AG08396 (cell line): ENCODE measurements around the gene HSF5.
"Not testable (repeated sequence)": the region's sequence is repeated elsewhere in the genome, so short reads cannot be mapped to it uniquely, and the experiment has no call there.

Experiments used
- DNase-seq: peaks from one replicate; pipeline ENCODE4 v3.0.0; 2012; ENCODE audit warnings: low spot score, mixed read lengths

Gene HSF5

DNA sequence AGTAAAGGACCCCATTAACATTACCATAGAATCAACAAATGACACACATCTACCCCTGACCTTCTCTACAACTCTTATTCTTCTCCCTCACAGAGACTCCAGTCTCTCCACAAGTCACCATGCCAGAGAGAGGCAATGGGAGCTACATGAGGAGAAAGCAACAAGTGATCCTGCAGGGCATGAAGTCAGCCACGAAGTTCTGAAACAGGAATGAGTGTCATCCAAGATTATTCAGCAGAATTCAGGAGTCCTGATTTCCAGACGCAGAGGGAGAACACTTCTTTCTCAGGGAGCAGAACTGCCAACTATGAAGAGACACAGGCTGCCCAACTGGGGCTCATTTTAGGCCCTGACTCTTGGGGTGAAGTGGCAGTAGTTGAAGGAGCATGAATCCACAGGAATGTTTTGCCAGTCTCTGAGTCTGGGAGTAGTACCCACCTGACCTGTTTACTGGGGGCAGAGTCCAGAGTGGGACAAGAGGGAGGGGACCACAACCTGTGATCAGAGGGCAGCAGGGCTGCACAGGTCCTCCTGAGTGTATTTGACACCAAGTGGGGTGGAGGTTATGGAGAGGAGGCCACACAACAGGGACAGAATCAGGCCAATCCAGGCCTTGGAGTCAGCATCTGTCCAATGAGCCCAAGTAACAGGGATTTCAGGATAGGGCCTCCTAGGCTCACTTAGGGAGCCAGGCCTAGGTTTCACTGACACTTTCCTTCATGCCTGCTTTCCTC lies 28.6 kb upstream of the HSF5 start:
- no peak for DNase-seq

DNA sequence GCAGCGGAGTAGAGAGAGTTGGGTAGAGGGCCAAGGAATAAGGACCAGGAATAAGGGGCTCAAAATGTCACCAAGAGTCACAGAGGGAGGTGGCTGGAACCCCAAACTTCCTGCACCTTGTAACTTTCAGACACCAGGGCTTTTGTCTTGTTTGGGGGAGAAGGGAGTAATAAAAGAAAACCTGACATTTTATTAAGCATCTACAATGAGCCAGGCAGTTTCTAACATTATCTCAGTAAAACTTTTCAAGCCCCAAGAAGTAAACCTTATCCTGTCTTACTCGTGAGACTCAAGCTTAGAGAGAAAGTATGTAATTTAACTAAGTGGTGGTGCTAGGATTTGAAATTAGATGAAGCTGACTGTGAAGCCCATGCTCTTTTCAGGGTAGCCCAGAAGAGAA lies 27.1 kb upstream of the HSF5 start:
- no peak for DNase-seq

DNA sequence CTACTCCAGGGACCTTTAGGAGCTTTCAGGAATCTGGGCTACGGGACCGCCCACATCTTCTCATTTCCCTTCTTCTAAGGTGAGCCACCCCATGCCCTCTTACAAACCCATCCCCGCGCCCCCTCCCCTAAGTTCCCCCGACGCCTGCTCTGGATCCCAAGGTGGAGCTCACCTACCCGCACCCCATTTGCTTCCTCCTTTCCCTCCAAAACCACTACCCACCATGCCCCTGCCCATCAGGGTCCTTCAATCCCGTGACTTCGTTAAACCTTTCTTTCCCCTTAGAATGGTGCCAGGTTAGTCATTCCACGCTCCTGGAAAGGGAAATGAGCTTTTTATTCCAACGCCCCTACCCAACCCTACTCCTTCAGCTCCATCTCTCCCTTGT lies 26.6 kb upstream of the HSF5 start:
- no peak for DNase-seq

DNA sequence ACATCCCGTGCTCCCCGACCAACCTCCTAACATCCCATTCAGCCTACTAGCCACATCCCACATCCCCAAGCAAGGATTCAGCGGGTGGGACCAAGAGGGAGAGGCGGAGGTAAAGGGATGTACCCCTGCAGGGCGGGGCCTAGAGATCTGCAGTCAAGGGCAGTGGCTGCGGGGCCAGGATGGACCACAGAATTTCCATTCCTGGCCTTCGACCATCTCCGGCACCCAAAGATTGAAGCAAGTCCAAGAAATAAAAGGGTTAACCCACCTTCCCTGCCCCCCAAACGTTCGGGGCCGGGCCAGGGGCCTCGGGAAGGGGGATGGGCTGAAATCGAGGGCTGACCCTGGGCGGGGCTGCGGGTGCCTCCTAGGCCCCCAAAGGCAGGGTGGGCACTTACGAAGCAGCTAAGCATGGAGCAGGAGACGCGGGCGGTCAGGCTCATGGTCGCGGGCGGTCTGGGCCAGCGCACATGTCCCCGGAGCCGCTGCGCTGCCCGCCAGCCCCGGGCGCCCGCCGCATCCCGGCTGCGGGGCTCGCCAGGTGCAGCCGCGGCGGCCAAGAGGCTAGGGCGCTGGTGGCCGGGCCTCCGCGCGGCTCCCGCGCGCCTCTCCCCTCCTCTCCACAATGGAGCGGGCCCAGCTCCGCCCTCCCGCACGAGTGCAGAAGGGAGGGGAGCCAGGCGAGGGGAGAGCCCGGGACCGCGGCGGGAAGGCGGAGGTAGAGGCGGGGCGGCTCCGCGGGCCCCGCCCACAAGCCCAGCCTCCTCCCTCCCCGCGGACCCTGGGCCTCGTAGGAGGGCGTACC lies 26.0 kb upstream of the HSF5 start, which contains the start of gene MTMR4:
MTMR4 (minus strand) TSS at position 674 of the 805 bp plus-strand sequence; CDS start at position 443, 231 bp downstream.
- DNase-seq = peak; percentile 95

DNA sequence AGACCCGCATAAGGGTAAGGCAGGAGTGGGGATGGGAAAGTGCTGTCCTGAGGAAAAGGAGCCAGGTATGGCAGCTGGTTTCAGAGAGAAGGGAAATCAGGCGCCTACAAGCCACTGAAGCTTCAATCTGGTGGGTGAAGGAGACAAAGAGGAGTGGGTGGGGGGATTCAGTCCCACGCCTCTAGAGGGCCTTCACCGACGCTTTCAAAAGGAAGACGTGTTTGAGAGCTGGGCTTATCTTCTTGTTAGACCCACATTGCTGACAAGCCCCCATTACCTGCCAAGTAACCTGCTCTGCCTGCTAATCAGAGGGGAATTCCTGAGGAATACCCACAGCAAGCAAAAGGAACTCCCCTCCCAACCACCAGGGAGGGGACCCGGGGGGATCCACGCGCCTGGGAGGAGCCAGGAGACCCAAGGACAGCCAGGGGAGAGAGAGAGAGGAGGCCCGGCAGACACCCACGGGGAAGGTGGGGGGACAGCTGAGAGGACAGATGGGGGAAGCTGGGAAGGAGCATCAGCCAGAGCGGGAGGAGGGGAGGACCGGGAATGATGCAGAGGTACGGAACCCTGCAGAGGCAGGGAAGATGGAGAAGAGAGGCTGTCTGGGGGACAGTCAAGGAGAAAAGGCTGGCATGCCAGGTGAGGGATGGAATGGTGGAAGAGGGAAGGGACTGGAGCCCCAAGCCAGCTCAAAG lies 25.2 kb upstream of the HSF5 start:
- DNase-seq = no peak

DNA sequence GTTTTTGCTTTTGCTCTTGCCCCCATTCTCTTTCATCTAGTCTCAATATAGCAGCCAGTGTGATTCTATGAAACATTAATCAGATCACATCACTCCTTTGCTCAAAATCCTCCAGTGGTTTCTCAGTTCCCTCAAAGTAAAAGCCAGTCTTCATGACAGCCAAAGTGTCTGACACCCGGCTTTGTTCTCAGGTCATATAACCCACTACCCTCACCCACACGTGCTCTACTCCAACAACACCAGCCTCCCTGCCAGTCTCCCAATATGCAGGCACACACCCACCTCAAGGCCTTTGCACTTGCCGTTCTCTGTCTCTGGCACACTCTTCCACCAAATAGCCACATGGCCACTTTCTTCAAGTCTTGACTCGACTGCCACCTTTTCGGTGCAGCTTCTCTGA lies 21.9 kb upstream of the HSF5 start:
- DNase-seq = no peak

DNA sequence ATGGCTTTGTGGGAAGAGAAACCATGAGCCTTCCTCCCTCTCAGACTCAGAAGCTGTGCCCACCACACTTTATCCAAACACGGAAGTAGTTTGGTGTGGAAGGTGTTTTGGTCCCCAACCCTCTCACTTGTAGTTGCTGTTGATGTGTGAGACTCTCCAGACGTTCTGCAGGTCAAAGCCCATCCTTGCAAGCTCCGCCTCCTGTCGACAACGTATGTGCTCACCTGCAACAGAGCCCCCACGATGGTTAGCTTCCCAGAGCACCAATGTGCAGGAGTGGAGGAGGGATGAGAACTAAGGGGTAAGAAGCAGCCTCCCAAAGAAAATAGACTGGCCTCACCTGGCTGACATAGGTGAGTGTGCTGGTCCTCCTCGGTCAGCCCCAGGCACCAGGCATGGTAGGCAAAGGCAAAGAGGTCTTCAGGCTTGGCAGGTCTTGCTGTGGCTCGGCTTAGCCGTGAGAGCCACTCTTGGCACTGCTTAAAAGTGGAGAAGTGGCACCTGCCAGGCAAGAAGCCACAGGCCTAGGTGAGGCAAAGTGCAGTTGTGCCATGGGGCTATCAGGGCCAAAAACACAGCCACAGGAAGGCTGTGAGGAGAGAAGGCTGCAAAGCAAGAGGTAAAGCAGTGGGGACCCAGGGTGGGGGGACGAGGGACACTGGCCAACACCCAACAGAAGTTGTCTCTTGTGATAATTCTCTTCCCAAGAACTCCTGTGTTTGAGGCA lies 20.3 kb upstream of the HSF5 start:
- no peak for DNase-seq

DNA sequence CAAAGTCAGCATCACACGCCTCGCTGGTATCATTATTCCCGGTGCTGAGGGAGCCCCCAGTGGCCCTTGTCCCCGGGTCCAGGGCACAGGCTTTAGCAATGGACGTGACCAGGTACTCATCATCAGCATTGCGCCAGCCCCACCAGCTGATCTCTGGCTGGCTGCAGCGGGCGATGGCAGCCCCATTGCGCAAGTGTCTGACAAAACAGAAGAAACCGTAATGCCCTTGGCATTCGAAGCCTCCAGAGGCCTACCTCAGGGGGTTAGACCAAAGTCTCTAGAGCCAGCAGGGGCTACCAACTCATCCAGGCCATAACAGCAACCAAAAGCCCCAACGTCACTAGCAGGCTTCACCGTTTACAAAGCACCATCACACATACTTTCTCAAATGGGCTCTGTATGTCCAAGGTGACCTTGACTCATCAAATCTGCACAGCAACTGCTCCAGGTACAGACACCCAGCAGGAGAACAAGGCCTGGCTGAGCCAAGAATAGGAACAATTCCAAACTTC lies 19.0 kb upstream of the HSF5 start:
- DNase-seq = no peak

DNA sequence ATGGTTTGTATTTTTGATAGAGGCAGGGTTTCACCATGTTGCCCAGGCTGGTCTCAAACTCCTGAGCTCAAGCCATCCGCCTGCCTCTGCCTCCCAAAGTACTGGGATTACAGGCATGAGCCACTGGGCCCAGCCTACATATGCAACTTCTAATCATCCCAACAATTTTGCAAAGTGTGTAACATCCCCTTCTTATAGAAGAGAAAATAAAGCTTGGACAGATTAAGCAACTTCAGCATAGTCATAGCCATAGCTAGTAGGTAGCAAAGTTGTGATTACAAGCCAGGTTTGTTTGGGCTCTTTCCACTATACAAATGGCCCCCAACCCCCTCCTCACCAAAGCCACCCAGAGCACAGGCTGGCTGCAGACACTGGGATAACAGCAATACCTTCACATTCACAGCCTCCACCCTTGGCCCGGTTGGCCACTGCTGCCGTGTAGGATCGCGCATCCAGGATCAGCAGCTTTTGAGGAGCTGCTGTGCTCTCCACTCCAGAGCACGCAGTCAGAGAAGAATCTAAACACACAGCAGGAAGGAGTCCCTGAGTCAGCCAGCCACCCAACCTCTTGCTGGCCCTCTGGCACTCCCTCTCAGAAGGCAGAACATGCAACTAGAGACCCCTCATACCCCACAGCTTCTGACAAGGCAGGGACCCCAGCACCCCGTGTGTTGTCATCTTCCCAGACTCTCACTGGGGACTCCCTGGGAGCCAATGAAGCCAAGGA lies 18.3 kb upstream of the HSF5 start:
- DNase-seq = no peak

DNA sequence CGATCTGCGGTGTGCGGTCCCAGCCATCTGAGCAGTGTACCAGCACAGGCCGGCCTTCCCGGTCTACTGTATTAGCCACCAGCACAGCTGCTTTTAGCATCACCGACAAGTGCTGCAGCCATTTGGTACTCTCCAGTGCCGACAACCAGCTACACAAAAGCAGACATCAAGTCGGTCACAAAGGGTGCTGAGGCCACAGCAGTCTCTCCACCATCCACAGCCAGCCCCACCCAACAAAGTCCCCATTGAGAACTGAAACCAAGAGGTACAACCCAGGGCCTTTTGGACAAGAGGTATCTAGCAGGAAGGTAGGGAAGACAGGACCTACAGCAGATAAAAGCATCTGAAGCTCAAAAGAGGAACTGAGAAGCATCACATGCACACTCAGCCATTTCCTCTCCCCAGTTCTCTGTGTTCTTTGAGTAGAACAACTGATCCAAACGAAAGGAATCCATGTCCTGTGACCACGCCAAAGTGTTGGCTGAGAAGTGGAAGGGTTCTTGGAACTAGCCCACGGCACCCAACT lies 16.7 kb upstream of the HSF5 start:
- DNase-seq = no peak

DNA sequence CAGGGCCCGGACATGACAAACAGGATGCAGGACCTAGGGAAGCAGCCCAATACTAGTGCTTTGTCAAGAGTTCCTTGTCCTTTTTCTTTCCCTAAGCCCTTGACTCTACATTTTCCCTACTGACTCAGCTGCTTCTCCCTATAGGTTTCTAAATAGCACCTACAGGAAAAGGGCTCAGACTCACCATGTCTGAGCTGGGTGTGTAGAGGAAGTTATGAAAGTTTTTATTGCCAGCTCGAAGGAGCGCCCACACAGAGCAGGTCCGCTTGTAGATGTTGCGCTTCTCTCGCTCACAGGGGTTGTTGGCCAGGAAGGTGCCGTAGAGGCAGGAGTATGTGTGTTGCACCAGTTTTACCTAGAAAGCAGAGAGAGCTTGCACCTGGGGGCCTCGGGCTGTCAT lies 15.7 kb upstream of the HSF5 start:
- no peak for DNase-seq

DNA sequence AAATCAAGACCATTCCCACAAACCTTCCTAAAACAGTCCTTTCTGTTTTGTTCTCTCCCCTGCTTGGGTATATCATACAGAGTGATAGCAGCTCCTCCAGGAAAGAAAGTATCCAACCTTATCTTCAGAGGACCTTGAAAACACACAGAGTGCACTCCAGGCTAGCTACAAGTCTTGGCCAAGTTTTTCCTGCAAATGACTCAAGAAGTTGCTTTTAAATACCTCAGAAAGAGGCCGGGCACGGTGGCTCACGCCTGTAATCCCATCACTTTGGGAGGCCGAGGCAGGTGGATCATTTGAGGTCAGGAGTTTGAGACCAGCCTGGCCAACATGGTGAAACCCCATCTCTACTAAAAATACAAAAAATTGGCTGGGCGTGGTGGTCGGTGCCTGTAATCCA lies 14.9 kb upstream of the HSF5 start:
- not testable (repeated sequence) for DNase-seq

DNA sequence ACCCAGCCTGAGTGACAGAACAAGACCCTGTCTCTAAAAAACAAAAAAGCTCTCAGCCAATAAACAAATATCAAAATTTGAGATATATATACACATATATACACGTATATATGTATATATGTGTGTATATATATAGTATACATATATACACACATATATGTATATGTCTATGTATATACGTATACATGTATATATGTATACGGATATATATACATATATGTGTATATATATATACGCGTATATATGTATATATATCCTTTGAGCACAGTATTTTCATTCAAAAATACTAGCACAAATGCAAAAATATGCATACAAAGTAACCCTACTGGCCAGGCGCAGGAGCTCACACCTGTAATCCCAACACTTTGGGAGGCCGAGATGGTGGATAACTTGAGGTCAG lies 13.2 kb upstream of the HSF5 start:
- no peak for DNase-seq

DNA sequence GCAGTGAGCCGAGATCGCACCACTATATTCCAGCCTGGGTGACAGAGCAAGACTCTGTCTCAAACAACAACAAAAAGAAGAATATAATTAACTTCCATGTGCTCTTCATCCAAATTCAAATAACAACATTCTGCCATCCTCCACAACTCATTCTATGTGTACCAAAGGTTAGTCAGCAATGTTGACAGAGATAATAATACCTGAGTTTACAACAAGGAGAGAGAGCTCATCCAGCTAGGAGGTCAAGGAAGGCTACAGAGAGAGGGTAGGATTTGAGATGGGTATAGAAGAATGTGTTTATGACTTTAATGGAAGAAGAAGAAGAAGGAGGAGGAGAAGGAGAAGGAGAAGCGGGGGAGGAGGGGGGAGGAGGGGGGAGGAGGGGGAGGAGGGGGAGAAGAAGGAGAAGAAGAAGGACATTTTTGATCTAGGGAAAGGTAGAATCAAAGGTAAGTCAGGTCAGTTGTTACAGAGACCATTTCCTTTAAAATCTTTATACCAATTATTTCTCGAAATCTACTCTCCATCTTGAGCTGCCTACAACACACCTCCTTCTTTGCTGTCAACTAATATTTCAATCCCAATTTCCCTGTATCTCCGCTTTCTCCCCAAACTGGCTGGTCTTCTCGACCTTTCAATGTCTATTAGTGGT lies 10.1 kb upstream of the HSF5 start:
- DNase-seq = no peak

DNA sequence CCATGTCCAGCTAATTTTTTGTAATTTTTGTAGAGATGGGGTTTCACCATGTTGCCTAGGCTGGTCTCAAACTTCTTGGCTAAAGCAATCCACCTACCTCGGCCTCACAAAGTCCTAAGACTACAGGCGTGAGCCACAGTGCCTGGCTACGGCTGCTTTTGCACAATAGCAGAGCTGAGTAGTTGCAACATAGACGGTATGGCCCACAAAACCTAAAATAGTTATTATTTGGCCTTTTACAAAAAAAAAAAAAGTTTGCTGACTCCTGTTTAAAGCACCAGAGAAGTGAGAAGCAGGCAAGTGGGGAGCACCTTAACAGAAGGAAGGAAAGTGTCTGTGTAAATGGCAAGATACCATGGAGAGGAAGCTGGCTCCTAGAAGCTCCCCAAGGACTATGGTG lies 5.3 kb upstream of the HSF5 start:
- no peak for DNase-seq

DNA sequence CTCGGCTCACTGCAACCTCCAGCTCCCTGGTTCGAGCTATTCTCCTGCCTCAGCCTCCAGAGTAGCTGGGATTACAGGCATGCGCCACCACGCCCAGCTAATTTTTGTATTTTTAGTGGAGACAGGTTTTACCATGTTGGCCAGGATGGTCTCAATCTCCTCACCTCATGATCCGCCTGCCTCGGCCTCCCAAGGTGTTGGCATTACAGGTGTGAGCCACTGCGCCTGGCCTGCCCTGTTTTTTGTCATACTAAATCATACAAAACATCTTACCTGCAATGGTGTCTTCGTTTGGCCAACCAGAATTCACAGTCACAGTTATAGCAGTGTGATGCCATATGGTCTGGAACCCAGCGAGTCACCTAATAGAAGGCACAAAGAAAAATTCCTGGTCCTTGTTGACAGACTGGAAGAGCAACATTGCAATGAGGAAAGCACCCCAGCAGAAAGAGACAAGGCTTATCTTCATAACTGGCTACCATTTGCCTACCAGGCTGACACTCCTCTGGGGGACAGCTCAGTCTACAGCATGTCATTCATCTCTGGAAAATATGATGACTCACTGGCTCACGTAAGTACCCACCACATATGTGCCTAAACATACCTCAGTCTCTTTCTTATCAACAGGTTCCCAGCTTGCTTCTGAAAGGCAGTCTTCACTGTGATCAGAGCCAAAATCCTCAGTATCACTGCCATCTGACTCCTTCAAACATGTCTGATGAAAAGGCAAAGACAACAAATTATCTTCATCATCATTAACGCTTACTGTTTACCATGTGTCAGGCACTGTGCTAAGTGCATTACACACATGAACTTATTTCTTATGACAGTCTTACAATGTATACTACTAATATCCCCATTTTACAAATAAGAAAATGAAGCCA lies 4.3 kb upstream of the HSF5 start:
- no peak for DNase-seq

DNA sequence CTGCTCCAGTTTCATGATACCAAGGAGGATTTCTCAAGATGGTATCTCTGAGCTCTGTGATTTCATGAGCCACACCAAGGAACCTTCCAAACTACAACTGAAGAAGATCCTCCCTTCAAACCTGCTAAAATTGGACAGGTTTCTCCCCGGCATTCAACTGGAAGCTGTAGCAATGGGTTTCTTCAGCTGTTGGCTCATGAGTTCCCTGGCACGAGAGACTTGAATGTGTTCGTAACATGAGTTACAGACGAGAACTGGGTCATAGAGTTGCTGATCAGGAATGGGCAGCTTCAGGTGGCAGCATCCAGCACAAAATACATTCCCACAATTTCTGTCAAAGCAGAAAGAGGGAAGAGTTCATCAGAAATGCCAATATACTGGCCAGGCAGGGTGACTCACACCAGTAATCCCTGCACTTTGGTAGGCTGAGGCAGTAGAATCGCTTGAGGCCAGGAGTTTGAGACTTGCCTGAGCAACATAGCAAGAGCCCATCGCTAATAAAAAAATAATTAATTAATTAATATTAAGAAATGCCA lies 3.4 kb upstream of the HSF5 start:
- no peak for DNase-seq

DNA sequence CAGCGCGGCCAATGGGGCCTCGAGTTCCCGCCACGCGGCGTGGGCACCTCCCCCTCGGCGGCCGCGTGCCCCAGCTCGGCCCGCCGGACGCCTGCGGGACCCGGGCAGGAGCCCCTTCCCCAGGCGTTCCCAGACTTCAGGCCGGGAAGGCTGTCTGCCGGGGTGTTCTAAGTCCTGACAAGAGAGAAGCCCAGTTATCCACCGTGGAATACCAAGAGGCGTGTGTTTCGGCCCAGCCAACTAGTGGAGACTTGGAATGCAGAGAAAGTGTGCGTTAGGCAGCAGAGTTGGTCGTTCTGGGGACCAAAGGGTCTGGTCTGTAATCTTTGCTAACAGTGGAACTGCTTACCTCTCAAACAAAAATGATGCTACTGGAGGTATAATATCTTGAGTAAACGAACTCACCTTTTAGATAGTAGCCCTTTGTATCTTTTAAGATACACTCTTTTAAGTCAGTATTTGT lies 251 bp upstream of the HSF5 start:
- no peak for DNase-seq

DNA sequence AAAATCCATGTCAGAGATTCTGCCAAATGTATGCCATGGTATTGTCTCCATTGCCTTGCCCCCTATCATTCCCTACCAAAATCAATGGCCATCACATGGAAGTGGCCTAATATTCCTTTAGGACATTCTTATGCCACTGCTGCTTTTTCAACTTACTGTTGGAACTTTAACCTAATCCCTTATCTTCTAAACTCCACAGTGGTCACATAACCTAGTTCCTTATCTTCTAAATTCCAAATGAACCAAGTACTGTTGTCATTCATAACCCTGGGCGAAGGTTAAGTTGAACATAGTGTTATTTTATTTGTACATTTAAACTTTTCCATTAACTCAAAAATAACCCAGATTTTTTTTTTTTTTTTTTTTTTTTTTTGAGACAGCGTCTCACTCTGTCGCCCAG lies 3.6 kb downstream of the HSF5 start:
- no peak for DNase-seq
